NCI-H510A (cell line): Measurements from ENCODE around the gene SYTL2.
"Not testable (repeated sequence)": the region's sequence is repeated elsewhere in the genome, so short reads cannot be mapped to it uniquely, and the experiment has no call there.

Experiments used
- DNase-seq: peaks from one replicate; lab custom pipeline; 2025; lab: John Stamatoyannopoulos, UW

SYTL2 gene

GRCh38 chr11:85685820-85686459, 125.0 kb downstream of the SYTL2 start, which contains the start of gene CCDC89:
Gene CCDC89, minus strand, starts transcription at chr11:85686195. Its CDS starts 65 bp downstream, at chr11:85686130.
- DNase-seq: peak; percentile 81

- DNase-seq: peak; percentile 43
These were observed 125.7 kb downstream of the SYTL2 start for GRCh38 chr11:85685125-85685819.

- DNase-seq: peak; percentile 30
These were observed 128.3 kb downstream of the SYTL2 start for GRCh38 chr11:85682330-85683305.

- DNase-seq: no peak
These were observed 130.0 kb downstream of the SYTL2 start for GRCh38 chr11:85680897-85681296.

GRCh38 chr11:85679576-85679975, 131.4 kb downstream of the SYTL2 start:
- no peak for DNase-seq

- DNase-seq: no peak
These were observed 137.5 kb downstream of the SYTL2 start for GRCh38 chr11:85673393-85673792.

GRCh38 chr11:85672105-85672902, 138.6 kb downstream of the SYTL2 start:
- no peak for DNase-seq

GRCh38 chr11:85670949-85671663, 139.8 kb downstream of the SYTL2 start:
- not testable (repeated sequence) for DNase-seq

GRCh38 chr11:85668157-85668556, 142.8 kb downstream of the SYTL2 start:
- no peak for DNase-seq

GRCh38 chr11:85666687-85667086, 144.3 kb downstream of the SYTL2 start:
- DNase-seq: no peak

GRCh38 chr11:85665733-85666132, 145.2 kb downstream of the SYTL2 start:
- no peak for DNase-seq

GRCh38 chr11:85664615-85665481, 146.1 kb downstream of the SYTL2 start, which contains the start of gene CREBZF:
Gene CREBZF, minus strand, starts transcription at chr11:85665129. Its CDS starts 254 bp downstream, at chr11:85664875.
- peak; percentile 67 for DNase-seq

GRCh38 chr11:85663753-85664614, 147.0 kb downstream of the SYTL2 start:
- peak; percentile 42 for DNase-seq

- DNase-seq: no peak
These were observed 147.7 kb downstream of the SYTL2 start for GRCh38 chr11:85663080-85663752.

- DNase-seq: no peak
These were observed 148.8 kb downstream of the SYTL2 start for GRCh38 chr11:85661972-85662664.

GRCh38 chr11:85658180-85658579, 152.8 kb downstream of the SYTL2 start:
- no peak for DNase-seq

- no peak for DNase-seq
These were observed 154.2 kb downstream of the SYTL2 start for GRCh38 chr11:85656777-85657176.

GRCh38 chr11:85654343-85654742, 156.6 kb downstream of the SYTL2 start:
- not testable (repeated sequence) for DNase-seq
